ENCODE measurements around the gene GFER. TPM values are rescaled to one million over a fixed set of nuclear protein-coding genes. Genes with fewer than 3 reads are reported as not detected.

Gene GFER
- total RNA-seq, 1 experiment from 2014 or later: 17.0 TPM

Small RNA genes within 50 kb of the gene (small RNA-seq; reads per million reads assigned to genes)
- gene AC005363.2 (not detected), gene RN7SL219P (not detected), gene SNORA10 (not detected), gene SNORA64 (not detected)

Other genes starting within 250 kb of the GFER start
- gene NME3, start 212.7 kb upstream of the GFER start, total RNA-seq (2014; rRNA removed; shearing (Covaris generic); ENCODE audit: low replicate concordance): 35.9 and 83.0 TPM in 2 replicates
- gene EME2, start 211.4 kb upstream of the GFER start, total RNA-seq (2014; rRNA removed; shearing (Covaris generic); ENCODE audit: low replicate concordance): 7.7 and 27.2 TPM in 2 replicates
- gene MRPS34, start 211.1 kb upstream of the GFER start, total RNA-seq (2014; rRNA removed; shearing (Covaris generic); ENCODE audit: low replicate concordance): 101 and 177 TPM in 2 replicates
- gene SPSB3, start 201.6 kb upstream of the GFER start, total RNA-seq (2014; rRNA removed; shearing (Covaris generic); ENCODE audit: low replicate concordance): 38.5 and 73.9 TPM in 2 replicates
- gene NUBP2, start 201.2 kb upstream of the GFER start, total RNA-seq (2014; rRNA removed; shearing (Covaris generic); ENCODE audit: low replicate concordance): 35.9 and 66.3 TPM in 2 replicates
- not detected in 2 replicates for gene IGFALS, start 190.5 kb upstream of the GFER start, total RNA-seq (2014; rRNA removed; shearing (Covaris generic); ENCODE audit: low replicate concordance)
- gene HAGH, start 157.4 kb upstream of the GFER start, total RNA-seq (2014; rRNA removed; shearing (Covaris generic); ENCODE audit: low replicate concordance): 38.4 and 126 TPM in 2 replicates
- gene FAHD1, start 157.0 kb upstream of the GFER start, total RNA-seq (2014; rRNA removed; shearing (Covaris generic); ENCODE audit: low replicate concordance): 12.6 and 24.6 TPM in 2 replicates
- not detected in 2 replicates for gene MEIOB, start 112.0 kb upstream of the GFER start, total RNA-seq (2014; rRNA removed; shearing (Covaris generic); ENCODE audit: low replicate concordance)
- not detected in 2 replicates for gene HS3ST6, start 65.8 kb upstream of the GFER start, total RNA-seq (2014; rRNA removed; shearing (Covaris generic); ENCODE audit: low replicate concordance)
- gene MSRB1, start 41.0 kb upstream of the GFER start, total RNA-seq (2014; rRNA removed; shearing (Covaris generic); ENCODE audit: low replicate concordance): 4.8 and 18.1 TPM in 2 replicates
- gene RPL3L, start 29.5 kb upstream of the GFER start, total RNA-seq (2014; rRNA removed; shearing (Covaris generic); ENCODE audit: low replicate concordance): not detected in 2 replicates
- gene NDUFB10, start 24.7 kb upstream of the GFER start, total RNA-seq (2014; rRNA removed; shearing (Covaris generic); ENCODE audit: low replicate concordance): 288 and 537 TPM in 2 replicates
- 3,837 and 4,799 TPM in 2 replicates for gene RPS2, start 19.4 kb upstream of the GFER start, total RNA-seq (2014; rRNA removed; shearing (Covaris generic); ENCODE audit: low replicate concordance)
- gene RNF151, start 17.3 kb upstream of the GFER start, total RNA-seq (2014; rRNA removed; shearing (Covaris generic); ENCODE audit: low replicate concordance): not detected in 2 replicates
- 25.4 and 48.6 TPM in 2 replicates for gene TBL3, start 12.1 kb upstream of the GFER start, total RNA-seq (2014; rRNA removed; shearing (Covaris generic); ENCODE audit: low replicate concordance)
- gene NOXO1, start 2.7 kb upstream of the GFER start, total RNA-seq (2014; rRNA removed; shearing (Covaris generic); ENCODE audit: low replicate concordance): not detected in 2 replicates
- 5.3 and 16.3 TPM in 2 replicates for gene SYNGR3, start 5.8 kb downstream of the GFER start, total RNA-seq (2014; rRNA removed; shearing (Covaris generic); ENCODE audit: low replicate concordance)
- 12.6 and 20.5 TPM in 2 replicates for gene ZNF598, start 25.6 kb downstream of the GFER start, total RNA-seq (2014; rRNA removed; shearing (Covaris generic); ENCODE audit: low replicate concordance)
- 3.0 TPM in 1 of 2 replicates, not detected in the other for gene NPW, start 35.6 kb downstream of the GFER start, total RNA-seq (2014; rRNA removed; shearing (Covaris generic); ENCODE audit: low replicate concordance)
- gene NHERF2, start 42.7 kb downstream of the GFER start, total RNA-seq (2014; rRNA removed; shearing (Covaris generic); ENCODE audit: low replicate concordance): not detected in 2 replicates
- 23.2 and 52.2 TPM in 2 replicates for gene NTHL1, start 63.6 kb downstream of the GFER start, total RNA-seq (2014; rRNA removed; shearing (Covaris generic); ENCODE audit: low replicate concordance)
- gene TSC2, start 63.8 kb downstream of the GFER start, total RNA-seq (2014; rRNA removed; shearing (Covaris generic); ENCODE audit: low replicate concordance): 33.3 and 64.5 TPM in 2 replicates
- 72.8 and 110 TPM in 2 replicates for gene PKD1, start 151.7 kb downstream of the GFER start, total RNA-seq (2014; rRNA removed; shearing (Covaris generic); ENCODE audit: low replicate concordance)
- 12.8 and 15.0 TPM in 2 replicates for gene RAB26, start 164.4 kb downstream of the GFER start, total RNA-seq (2014; rRNA removed; shearing (Covaris generic); ENCODE audit: low replicate concordance)
- 68.3 and 110 TPM in 2 replicates for gene TRAF7, start 171.6 kb downstream of the GFER start, total RNA-seq (2014; rRNA removed; shearing (Covaris generic); ENCODE audit: low replicate concordance)
- 0.14 TPM in 1 of 2 replicates, not detected in the other for gene CASKIN1, start 212.4 kb downstream of the GFER start, total RNA-seq (2014; rRNA removed; shearing (Covaris generic); ENCODE audit: low replicate concordance)
- gene MLST8, start 221.3 kb downstream of the GFER start, total RNA-seq (2014; rRNA removed; shearing (Covaris generic); ENCODE audit: low replicate concordance): 46.3 and 67.0 TPM in 2 replicates
- gene BRICD5, start 226.7 kb downstream of the GFER start, total RNA-seq (2014; rRNA removed; shearing (Covaris generic); ENCODE audit: low replicate concordance): 3.7 and 7.9 TPM in 2 replicates
- gene PGP, start 230.6 kb downstream of the GFER start, total RNA-seq (2014; rRNA removed; shearing (Covaris generic); ENCODE audit: low replicate concordance): 26.5 and 42.1 TPM in 2 replicates
- gene E4F1, start 239.4 kb downstream of the GFER start, total RNA-seq (2014; rRNA removed; shearing (Covaris generic); ENCODE audit: low replicate concordance): 14.8 and 36.9 TPM in 2 replicates

All from Karpas-422 (cell line).